HG03460 (cell line): ENCODE measurements around the gene OPN3.
"Not testable (repeated sequence)": the region's sequence is repeated elsewhere in the genome, so short reads cannot be mapped to it uniquely, and the experiment has no call there.

Source experiments
- ATAC-seq: cut with Tn5 transposase; IDR thresholded peaks from one replicate; pipeline ENCODE4 v1.9.1; 2021; ENCODE audit not compliant: unreplicated experiment

OPN3 gene

GRCh38 chr1:241640149-241640866, at the start of gene OPN3, which contains the start of gene CHML:
OPN3 (minus strand) TSS chr1:241640369; CDS start chr1:241640254, 115 bp downstream.
CHML (minus strand) TSS chr1:241640369; CDS start chr1:241635766, 4,603 bp downstream.
- ATAC-seq = peak; percentile 83

- ATAC-seq = no peak
Observed at GRCh38 chr1:241688940-241689368, 48.8 kb upstream of the OPN3 start.

GRCh38 chr1:241684108-241684507, 43.9 kb upstream of the OPN3 start:
- ATAC-seq = no peak

GRCh38 chr1:241682921-241683320, 42.8 kb upstream of the OPN3 start:
- no peak for ATAC-seq

- ATAC-seq = not testable (repeated sequence)
Observed at GRCh38 chr1:241681861-241682448, 41.8 kb upstream of the OPN3 start.

- no peak for ATAC-seq
Observed at GRCh38 chr1:241679961-241680360, 39.8 kb upstream of the OPN3 start.

- no peak for ATAC-seq
Observed at GRCh38 chr1:241679404-241679803, 39.2 kb upstream of the OPN3 start.

- no peak for ATAC-seq
Observed at GRCh38 chr1:241678536-241678935, 38.4 kb upstream of the OPN3 start.

GRCh38 chr1:241677201-241677600, 37.0 kb upstream of the OPN3 start:
- ATAC-seq = peak; percentile 84

- no peak for ATAC-seq
Observed at GRCh38 chr1:241675983-241676382, 35.8 kb upstream of the OPN3 start.

- no peak for ATAC-seq
Observed at GRCh38 chr1:241674805-241675384, 34.7 kb upstream of the OPN3 start.

GRCh38 chr1:241672301-241672700, 32.1 kb upstream of the OPN3 start:
- ATAC-seq = no peak

GRCh38 chr1:241666419-241666818, 26.2 kb upstream of the OPN3 start:
- no peak for ATAC-seq

GRCh38 chr1:241660424-241660972, 20.3 kb upstream of the OPN3 start:
- ATAC-seq = no peak

GRCh38 chr1:241659016-241659415, 18.8 kb upstream of the OPN3 start:
- not testable (repeated sequence) for ATAC-seq

GRCh38 chr1:241658081-241658793, 18.1 kb upstream of the OPN3 start:
- ATAC-seq = no peak

GRCh38 chr1:241654641-241655040, 14.5 kb upstream of the OPN3 start:
- ATAC-seq = no peak

GRCh38 chr1:241654019-241654418, 13.8 kb upstream of the OPN3 start:
- no peak for ATAC-seq

- no peak for ATAC-seq
Observed at GRCh38 chr1:241652012-241652411, 11.8 kb upstream of the OPN3 start, which contains the start of gene WDR64. WDR64 (plus strand) TSS chr1:241652281; CDS start chr1:241652485, 204 bp downstream.

- ATAC-seq = no peak
Observed at GRCh38 chr1:241648159-241648558, 8.0 kb upstream of the OPN3 start.

GRCh38 chr1:241647658-241648057, 7.5 kb upstream of the OPN3 start:
- no peak for ATAC-seq
